GM21737 (cell line): ENCODE results near the gene FAM193A.
"Not testable (repeated sequence)": the region's sequence is repeated elsewhere in the genome, so short reads cannot be mapped to it uniquely, and the experiment has no call there.

Experiments used
- ATAC-seq: cut with Tn5 transposase; IDR thresholded peaks from one replicate; pipeline ENCODE4 v1.9.1; 2021; ENCODE audit warnings: mild to moderate bottlenecking, moderate library complexity; ENCODE audit not compliant: unreplicated experiment

FAM193A gene

GRCh38 chr4:2647403-2648158 lies 111.1 kb downstream of the FAM193A start:
- no peak for ATAC-seq

DNA sequence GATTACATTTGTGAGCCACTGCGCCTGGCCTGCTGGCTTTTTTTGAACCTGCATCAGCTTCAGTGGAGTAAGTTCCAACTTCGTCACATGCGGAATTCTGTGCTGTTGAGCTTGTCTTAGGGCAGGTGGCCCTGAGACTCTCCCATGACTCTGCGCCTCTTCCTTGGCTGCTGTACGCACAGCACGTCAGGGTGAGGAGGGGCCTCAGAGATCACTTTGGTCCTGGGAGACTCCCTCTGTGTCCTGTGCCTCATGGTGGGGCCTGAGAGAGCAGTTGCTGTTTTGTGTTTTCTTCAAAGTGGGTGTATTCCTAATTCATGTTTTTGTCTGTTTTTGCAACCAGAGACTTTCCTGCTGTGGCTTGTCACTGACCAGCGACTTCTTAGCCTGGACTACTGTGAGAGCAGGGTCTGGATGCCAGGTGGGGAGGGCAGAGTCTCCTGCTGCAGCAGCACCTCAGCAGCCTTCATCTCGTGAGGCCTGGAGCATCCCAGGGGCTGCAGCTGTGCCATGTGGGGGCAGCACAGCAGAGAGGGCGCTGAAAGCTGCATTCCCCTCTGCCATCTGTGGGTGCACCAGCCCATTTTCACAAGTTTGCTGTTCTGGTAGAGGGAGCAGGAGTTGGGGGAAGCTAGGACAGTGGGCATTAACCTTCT lies 111.8 kb downstream of the FAM193A start:
- ATAC-seq, result no peak

DNA sequence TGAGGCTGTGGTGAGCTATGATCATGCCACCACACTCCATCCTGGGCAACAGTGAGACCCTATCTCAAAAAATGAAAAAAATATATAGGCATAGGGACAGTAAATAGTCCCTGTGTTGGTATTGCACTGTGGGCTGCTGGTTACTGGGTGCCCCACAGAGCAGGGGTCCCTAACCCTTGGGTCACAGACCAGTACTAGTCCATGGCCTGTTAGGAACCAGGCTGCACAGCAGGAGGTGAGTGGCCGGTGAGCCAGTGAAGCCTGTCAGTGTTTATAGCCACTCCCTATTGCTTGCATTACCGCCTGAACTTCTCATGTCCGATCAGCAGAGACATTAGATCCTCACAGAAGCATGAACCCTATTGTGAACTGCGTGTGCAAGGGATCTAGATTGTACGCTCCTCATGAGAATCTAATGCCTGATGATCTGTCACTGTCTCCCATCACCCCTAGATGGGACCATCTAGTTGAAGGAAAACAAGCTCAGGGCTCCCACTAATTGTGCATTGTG lies 113.2 kb downstream of the FAM193A start:
- ATAC-seq, result no peak

GRCh38 chr4:2650276-2650675 lies 113.8 kb downstream of the FAM193A start:
- ATAC-seq, result no peak

- ATAC-seq, result no peak
Observed at GRCh38 chr4:2651546-2651945, 115.1 kb downstream of the FAM193A start.

GRCh38 chr4:2651998-2652397 lies 115.6 kb downstream of the FAM193A start:
- ATAC-seq, result no peak

DNA sequence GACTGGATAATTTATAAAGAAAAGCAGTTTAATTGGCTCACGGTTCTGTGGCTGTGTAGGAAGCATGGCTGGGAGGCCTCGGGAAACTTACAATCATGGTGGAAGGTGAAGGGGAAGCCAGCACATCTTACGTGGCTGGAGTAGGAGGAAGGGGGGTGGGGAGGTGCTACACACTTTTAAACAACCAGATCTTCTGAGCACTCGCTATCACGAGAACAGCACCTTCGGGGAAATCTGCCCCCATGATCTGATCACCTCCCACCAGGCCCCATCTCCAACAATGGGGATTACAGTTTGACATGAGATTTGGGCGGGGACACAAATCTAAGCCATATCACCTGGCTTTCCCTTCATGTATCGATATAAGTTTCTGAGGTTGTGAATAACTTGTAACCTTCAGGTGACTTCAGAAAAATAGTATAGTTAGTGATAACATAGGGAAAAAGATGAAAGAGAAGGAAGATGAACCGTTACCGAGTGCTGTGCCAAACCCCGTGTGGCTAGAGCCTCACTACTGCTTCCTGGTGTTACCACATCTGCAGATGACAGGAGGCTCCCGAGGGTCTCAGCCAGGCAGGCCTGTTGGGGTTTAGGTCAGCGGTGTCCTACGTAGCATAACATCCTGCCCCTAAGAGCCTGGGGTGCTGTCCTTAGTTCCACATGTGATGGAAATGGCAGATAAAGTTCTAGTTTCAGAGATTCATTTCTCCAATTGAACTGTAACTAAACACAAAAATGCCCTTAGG lies 116.1 kb downstream of the FAM193A start:
- ATAC-seq, result no peak

DNA sequence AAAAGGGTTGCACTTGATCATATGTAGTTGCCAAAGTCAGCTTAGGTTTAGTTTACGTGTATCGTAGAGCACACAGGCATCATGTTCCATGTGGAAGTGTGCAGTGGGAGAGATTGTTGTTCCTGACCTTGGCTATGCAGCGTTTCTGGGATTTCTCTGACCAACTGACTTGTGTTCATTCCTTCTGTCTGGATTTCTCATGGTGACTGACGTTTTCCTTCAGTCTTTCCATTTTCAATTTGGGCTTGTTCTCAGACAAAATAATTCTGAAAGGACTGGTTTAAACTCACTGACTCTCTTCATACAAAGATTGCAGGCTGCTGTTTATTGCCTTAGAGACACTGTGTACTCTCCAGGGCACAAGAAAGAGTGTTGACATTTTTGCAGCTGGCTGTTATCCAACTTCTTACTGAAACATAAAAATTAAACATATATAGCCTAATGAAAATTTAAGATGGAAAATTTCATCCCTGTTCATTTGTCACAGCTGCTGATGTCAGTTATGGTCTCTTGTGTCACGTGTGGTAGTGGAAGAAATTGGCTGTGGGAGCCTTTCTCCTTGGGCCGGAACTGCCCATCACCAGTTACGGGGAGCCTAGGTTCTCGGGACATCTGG lies 124.3 kb downstream of the FAM193A start:
- ATAC-seq, result no peak

DNA sequence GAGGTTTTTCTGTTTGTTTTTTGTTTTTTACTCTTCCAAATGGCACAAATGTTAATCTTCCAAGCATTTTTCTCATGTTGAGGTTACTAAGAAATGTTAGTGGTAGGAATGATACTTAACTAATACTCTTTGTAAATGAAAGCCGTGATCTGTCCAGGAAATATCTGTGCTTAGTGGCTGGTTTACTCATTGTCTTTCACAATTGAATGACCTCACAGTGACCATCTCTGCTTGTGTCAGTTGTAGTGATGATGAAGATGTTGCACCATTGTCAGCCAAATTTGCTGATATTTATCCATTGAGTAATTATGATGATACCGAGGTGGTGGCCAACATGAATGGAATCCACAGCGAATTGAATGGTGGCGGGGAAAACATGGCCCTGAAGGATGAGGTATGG lies 126.2 kb downstream of the FAM193A start:
- ATAC-seq, result no peak

DNA sequence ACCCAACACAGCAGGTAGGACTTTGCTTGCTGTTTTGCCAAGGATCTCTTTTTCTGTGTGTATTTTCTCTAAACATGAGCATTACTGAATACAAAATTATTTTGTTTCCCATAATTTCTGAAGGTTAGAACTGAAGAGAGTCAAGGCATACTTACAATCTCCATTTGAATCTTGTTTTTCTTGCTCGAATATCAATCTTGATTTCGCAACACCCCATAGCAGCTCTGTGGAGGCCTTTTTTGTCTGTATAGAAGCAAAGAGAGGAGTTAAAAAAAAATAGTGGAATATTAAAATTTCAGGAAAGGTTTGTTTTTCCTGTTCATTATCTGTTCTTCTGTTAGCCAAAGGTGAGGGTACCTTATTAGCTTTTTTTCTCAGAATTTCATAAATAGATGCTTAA lies 126.8 kb downstream of the FAM193A start:
- ATAC-seq, result no peak

- ATAC-seq, result no peak
Observed at GRCh38 chr4:2666722-2667247, 130.3 kb downstream of the FAM193A start.

DNA sequence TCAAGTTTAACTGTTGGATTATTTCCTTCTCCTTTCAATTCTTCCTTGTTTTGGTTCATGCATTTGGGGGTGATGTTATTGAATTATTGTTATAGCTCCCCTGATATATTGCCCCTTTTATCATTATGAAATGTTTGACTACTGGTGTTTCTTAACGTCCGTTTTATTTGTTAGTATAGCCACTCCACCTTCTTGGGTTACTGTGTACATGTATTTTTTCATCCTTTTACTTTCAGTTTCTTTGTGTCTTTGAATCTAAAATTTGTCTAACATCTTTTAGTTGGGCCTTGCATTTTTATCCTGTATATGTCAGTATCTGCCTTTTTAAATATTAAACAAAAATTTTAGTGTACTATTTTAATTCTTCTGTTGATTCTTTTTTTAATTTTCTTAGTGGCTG lies 131.0 kb downstream of the FAM193A start:
- ATAC-seq, result no peak

DNA sequence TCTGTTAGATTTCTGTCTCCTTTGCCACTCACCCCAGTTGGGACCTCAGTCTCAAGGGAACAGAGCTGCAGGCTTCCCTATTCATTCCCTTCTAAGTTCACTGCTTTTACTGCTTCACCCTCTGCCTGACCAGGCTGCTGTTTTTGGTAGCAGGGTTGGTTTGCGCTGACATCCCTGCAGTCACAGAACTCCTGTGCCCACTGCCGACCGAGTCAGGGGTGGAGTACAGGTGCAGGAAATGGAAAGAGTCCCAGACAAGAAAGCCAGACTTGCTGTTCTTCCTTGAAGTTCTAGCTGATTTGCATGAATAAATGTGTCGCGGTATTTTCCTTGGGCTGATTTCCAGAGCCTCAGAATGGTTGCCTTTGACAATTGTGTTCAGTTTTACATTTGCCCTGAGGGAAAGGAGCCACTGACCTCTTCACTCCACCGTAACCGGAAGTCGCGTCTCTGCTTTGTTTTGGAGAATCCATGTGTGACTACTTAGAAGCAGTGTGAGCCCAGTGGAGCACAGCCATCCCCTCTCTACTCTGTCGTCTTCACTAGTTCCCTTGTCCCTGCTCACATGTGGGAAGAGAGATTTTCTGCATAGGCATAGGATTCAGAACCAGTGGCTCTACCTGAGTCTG lies 134.9 kb downstream of the FAM193A start:
- no peak for ATAC-seq

- no peak for ATAC-seq
Observed at GRCh38 chr4:2672082-2672481, 135.6 kb downstream of the FAM193A start.

DNA sequence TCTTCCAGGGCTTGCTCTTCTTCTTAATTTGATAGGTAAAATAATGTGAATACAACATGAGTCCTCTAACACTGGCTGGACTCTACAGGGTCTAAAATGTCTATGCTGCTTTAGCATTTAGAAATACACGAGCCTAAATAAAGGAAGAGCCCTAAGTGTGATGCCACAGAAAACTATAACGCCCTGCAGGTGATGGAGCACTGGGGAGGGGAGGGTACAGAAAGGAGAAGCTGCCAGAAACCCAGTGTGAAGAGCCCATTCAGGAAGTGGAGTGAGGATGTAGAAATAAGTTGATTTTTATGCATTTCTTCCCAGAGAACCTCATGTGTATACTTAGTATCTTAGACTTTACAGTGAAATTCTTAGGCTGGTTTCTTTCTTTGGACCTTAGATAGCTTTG lies 136.3 kb downstream of the FAM193A start:
- no peak for ATAC-seq

DNA sequence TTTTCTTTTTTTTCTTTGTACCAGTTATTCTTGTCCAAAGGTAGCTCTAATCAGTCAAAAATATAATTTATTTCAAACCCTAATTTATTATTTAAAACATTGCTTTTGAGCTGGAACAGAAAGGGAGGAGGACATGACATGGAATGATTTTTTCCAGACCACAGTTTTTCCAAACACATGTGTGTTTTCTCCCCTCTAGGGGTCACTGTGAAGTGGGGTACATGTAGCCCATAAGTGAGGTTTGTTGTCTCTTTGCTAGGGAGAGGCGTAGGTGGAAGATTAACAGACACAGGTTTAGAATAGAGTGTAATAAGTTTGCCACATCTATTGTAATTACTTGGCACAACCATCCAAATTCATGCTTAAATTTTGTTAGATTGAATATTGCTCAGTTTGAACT lies 136.7 kb downstream of the FAM193A start:
- ATAC-seq, result no peak

- ATAC-seq, result not testable (repeated sequence)
Observed at GRCh38 chr4:2679762-2680161, 143.3 kb downstream of the FAM193A start.

DNA sequence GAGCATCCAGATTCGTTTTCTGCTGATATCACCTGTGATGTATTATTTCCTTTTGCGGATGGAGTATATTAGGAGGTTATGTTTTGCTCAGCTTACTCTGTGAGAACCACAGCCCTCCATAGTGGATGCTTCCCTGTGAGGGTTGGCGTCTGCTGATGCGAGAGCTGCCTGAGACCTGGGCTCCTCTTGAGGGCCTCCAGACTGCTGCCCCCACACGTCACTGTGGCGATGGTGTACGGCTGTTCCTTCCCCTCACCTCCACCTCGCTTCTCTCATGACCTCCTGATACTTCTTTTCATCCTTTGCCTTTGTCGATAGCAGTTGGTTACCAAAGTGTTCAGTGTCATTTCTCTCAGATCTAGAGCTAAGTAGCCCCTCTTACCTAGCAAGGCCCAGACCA lies 148.0 kb downstream of the FAM193A start:
- no peak for ATAC-seq

GRCh38 chr4:2685541-2685940 lies 149.1 kb downstream of the FAM193A start:
- ATAC-seq, result no peak

GRCh38 chr4:2686379-2687265 lies 150.2 kb downstream of the FAM193A start:
- ATAC-seq, result no peak
